ENCODE results near the gene OR1Q1. TPM values are rescaled to one million over a fixed set of nuclear protein-coding genes. Genes with fewer than 3 reads are reported as not detected.
"Not testable (repeated sequence)": the region's sequence is repeated elsewhere in the genome, so short reads cannot be mapped to it uniquely, and the experiment has no call there.

Gene OR1Q1, protein sequence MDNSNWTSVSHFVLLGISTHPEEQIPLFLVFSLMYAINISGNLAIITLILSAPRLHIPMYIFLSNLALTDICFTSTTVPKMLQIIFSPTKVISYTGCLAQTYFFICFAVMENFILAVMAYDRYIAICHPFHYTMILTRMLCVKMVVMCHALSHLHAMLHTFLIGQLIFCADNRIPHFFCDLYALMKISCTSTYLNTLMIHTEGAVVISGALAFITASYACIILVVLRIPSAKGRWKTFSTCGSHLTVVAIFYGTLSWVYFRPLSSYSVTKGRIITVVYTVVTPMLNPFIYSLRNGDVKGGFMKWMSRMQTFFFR
- under 1 TPM in 1 of 3 donors, not detected in 2; 0.44 TPM for total RNA-seq

DNA sequence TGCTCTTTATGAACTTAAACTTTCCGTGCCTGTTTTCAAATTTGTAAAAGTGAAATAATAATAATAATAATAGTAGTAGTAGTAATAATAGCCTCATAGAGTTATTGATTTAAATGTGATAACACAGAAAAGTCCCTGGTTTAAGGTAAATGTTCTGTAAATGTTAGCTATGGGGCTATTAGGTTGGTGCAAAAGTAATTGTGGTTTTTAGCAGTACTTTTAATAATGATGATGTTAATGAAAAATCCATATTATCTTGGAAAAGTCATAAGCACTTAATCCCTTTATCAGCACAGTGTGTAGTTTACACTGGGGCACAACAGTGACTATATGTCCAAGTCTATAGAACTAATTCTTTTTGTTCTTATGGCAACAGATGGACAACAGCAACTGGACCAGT lies at the start of gene OR1Q1:
Gene OR1Q1, plus strand, starts transcription at position 377 of the 400 bp plus-strand sequence. Its CDS starts 0 bp downstream, at position 377.
- Histone ChIP-seq H3K36me3 (no peaks in the 10 kb centered on the region), H3K4me1 (no peaks in the 10 kb centered on the region), H3K4me3 (no peak within 1 kb of the TSS), H3K27ac (no peak within 1 kb of the TSS), H3K27me3 (no peaks in the 10 kb centered on the region), H3K9me3 (no peaks in the 10 kb centered on the region)
- intact Hi-C loops (cut with DNase I; ENCODE audit: low total_unique reads), result no loop called here
- DNase-seq (ENCODE audit: low spot score in 2 of 2), result no peak
- TF ChIP-seq, protein P1, sequence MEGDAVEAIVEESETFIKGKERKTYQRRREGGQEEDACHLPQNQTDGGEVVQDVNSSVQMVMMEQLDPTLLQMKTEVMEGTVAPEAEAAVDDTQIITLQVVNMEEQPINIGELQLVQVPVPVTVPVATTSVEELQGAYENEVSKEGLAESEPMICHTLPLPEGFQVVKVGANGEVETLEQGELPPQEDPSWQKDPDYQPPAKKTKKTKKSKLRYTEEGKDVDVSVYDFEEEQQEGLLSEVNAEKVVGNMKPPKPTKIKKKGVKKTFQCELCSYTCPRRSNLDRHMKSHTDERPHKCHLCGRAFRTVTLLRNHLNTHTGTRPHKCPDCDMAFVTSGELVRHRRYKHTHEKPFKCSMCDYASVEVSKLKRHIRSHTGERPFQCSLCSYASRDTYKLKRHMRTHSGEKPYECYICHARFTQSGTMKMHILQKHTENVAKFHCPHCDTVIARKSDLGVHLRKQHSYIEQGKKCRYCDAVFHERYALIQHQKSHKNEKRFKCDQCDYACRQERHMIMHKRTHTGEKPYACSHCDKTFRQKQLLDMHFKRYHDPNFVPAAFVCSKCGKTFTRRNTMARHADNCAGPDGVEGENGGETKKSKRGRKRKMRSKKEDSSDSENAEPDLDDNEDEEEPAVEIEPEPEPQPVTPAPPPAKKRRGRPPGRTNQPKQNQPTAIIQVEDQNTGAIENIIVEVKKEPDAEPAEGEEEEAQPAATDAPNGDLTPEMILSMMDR (IDR thresholded peaks at IDR 0.05), result no peak
- no peak for TF ChIP-seq POLR2A (IDR thresholded peaks at IDR 0.05)
- TF ChIP-seq POLR2AphosphoS5 (IDR thresholded peaks at IDR 0.05), result no peak

DNA sequence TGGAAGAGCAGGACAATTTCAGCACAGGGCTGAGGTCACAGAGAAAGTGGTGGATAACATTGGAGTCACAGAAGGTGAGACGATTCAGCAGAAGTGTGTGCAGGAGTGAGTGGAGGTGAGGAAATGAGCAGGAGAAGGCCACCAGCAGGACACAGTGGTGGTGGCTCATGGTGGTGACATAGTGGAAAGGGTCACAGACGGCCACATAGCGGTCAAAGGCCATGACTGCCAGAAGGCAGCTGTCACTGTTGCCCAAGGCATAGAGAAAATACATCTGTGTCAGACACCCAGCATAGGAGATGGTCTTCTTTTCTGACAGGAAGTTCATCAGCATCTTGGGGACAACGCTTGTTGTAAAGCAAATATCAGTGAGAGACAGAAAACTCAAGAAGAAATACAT lies 46.6 kb upstream of the OR1Q1 start:
- no peak for DNase-seq (ENCODE audit: low spot score in 2 of 2)
- intact Hi-C loops (cut with DNase I; ENCODE audit: low total_unique reads), result no loop called here
- H3K27me3 ChIP-seq, result no peaks in the 10 kb centered on the region
- H3K27ac ChIP-seq, result no peak overlapping the region
- no peaks in the 10 kb centered on the region for H3K9me3 ChIP-seq
- no peak overlapping the region for H3K4me3 ChIP-seq
- H3K36me3 ChIP-seq, result no peaks in the 10 kb centered on the region
- TF ChIP-seq POLR2A (IDR thresholded peaks at IDR 0.05) (no peak), POLR2AphosphoS5 (IDR thresholded peaks at IDR 0.05) (no peak)
- TF ChIP-seq, protein P1 (IDR thresholded peaks at IDR 0.05), result no peak
- no peaks in the 10 kb centered on the region for H3K4me1 ChIP-seq

DNA sequence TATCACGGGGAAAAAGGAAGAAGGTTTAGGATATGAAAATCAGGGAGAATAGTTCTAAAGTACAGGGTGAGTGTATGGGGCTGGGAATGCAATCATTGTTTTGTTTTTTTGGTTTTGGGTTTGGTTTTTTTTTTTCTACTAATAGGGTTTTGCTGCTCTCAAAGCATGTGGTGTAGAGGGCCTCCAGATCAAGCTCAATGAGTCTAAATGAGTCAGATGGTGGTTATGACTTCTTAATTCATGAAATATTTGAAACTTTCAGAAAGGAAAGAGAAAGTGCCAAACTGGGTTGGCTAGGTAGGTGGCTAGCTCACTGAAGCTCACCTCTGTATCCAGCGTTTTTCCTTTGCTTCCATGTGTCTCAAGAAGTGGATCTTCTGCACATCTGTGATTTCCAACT lies 42.1 kb upstream of the OR1Q1 start:
- no peak overlapping the region for H3K4me3 ChIP-seq
- no peak for TF ChIP-seq POLR2AphosphoS5 (IDR thresholded peaks at IDR 0.05)
- TF ChIP-seq, protein P1 (IDR thresholded peaks at IDR 0.05), result no peak
- TF ChIP-seq POLR2A (IDR thresholded peaks at IDR 0.05), result no peak
- no peaks in the 10 kb centered on the region for H3K4me1 ChIP-seq
- no peaks in the 10 kb centered on the region for H3K36me3 ChIP-seq
- no peaks in the 10 kb centered on the region for H3K27me3 ChIP-seq
- H3K9me3 ChIP-seq, result no peaks in the 10 kb centered on the region
- DNase-seq (ENCODE audit: low spot score in 2 of 2), result no peak
- intact Hi-C loops (cut with DNase I; ENCODE audit: low total_unique reads), result no loop called here
- no peak overlapping the region for H3K27ac ChIP-seq

DNA sequence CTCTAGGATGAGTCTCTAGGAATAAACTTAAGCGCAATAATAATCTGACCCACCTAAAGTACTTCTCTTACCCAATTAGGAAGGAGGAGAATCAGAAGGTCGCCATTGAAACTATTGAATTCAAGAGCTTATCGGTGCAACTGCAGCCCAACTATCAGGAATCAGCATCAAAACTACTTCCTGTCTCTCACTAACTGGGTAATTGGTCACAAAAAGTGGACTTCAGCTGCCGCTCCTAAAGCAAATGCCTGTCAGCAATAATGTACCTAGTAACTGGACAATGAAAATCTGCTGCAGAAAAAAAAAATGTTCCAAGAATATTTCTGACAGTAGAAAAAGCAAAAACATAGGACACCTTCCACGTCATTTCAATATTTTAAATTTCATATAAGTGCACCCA lies 34.7 kb upstream of the OR1Q1 start:
- no peaks in the 10 kb centered on the region for H3K4me1 ChIP-seq
- intact Hi-C loops (cut with DNase I; ENCODE audit: low total_unique reads), result no loop called here
- H3K36me3 ChIP-seq, result no peaks in the 10 kb centered on the region
- H3K9me3 ChIP-seq, result no peaks in the 10 kb centered on the region
- no peaks in the 10 kb centered on the region for H3K27me3 ChIP-seq
- no peak overlapping the region for H3K4me3 ChIP-seq
- TF ChIP-seq, protein P1 (IDR thresholded peaks at IDR 0.05), result no peak
- TF ChIP-seq POLR2AphosphoS5 (IDR thresholded peaks at IDR 0.05) (no peak), POLR2A (IDR thresholded peaks at IDR 0.05) (no peak)
- no peak overlapping the region for H3K27ac ChIP-seq
- no peak for DNase-seq (ENCODE audit: low spot score in 2 of 2)

DNA sequence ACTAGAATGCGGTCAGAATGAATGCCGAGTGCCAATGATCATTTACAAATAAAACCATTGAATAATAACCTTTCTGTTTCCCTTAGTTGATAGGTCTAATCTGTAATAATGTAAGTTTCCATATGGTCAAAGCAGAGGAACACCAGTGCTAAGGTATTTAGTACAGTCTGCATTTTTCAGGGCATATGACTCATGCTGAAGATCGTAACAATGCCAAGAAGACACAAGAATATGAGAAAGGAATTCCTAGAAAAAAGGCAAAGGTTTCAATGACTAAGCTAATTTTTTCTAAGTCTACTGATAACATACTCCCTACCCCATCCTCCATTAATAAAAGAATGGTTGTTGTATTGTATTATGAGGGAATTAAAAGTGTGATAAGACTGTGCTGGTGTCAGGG lies 34.2 kb upstream of the OR1Q1 start:
- Histone ChIP-seq H3K4me3 (no peak overlapping the region), H3K9me3 (no peaks in the 10 kb centered on the region), H3K4me1 (no peaks in the 10 kb centered on the region), H3K27me3 (no peaks in the 10 kb centered on the region), H3K36me3 (no peaks in the 10 kb centered on the region), H3K27ac (no peak overlapping the region)
- TF ChIP-seq POLR2AphosphoS5 (IDR thresholded peaks at IDR 0.05) (no peak), POLR2A (IDR thresholded peaks at IDR 0.05) (no peak)
- TF ChIP-seq, protein P1 (IDR thresholded peaks at IDR 0.05), result no peak
- DNase-seq (ENCODE audit: low spot score in 2 of 2), result no peak
- intact Hi-C loops (cut with DNase I; ENCODE audit: low total_unique reads), result no loop called here

DNA sequence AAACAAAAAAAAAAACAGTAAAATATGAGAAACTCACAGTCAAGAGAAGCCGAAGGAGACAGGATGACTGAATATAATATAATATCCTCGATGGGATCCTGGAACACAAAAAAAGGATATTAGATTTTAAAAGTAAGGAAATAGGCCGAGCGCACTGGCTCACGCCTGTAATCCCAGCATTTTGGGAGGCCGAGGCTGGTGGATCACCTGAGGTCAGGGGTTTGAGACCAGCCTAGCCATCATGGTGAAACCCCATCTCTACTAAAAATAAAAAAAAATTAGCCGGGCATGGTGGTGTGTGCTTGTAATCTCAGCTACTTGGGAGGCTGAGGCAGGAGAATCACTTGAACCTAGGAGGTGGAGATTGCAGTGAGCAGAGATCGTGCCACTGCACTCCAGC lies 31.3 kb upstream of the OR1Q1 start, which contains the start of gene OR1L8:
Gene OR1L8, minus strand, starts transcription at position 101 of the 400 bp plus-strand sequence. CDS start 14,907 bp downstream, outside the sequence.
- H3K27ac ChIP-seq; H3K4me1 ChIP-seq; intact Hi-C loops (cut with DNase I; ENCODE audit: low total_unique reads); H3K4me3 ChIP-seq; H3K27me3 ChIP-seq; DNase-seq (ENCODE audit: low spot score in 2 of 2); H3K36me3 ChIP-seq; H3K9me3 ChIP-seq: not testable (repeated sequence)
